ENCODE measurements around the gene TOM1. TPM values are rescaled to one million over a fixed set of nuclear protein-coding genes. Genes with fewer than 3 reads are reported as not detected.
A peak's percentile ranks its signal among the peaks of the same experiment; 100 is the strongest.

TOM1 gene
- total and polyA plus RNA-seq, 10 of the 15 experiments (the other 5 are each of a cell fraction or from before 2014, with no cell fraction given) = 2.2 to 64.6 (median 40.3) TPM

GRCh38 chr22:35299673-35300499 lies at the start of gene TOM1 (continued):
- peak; percentile 79; the same call in 1 of the 2 replicates for TF ChIP-seq ZBTB4 (CRISPR knock-in tag; IDR thresholded peaks at IDR 0.05)
- peak; percentile 32; the same call in 1 of the 2 replicates for TF ChIP-seq ATF2 (IDR thresholded peaks at IDR 0.05; ENCODE audit: low read length)
- TF ChIP-seq SRF (IDR thresholded peaks at IDR 0.05; ENCODE audit: low read depth in 2 of 2, low read length in 2 of 2) = 0 out of 4 replicates have a peak, but pooled peaks of 1 of the 2 experiments have one; percentile 19
- TF ChIP-seq CREM (IDR thresholded peaks at IDR 0.05; ENCODE audit: low read depth) = peak; percentile 72
- no peak for TF ChIP-seq SUPT20H (IDR thresholded peaks at IDR 0.05; ENCODE audit: borderline replicate concordance, control insufficient read depth, low read depth, low read length)
- peak; percentile 98 for TF ChIP-seq DPF2 (IDR thresholded peaks at IDR 0.05)
- TF ChIP-seq PML (IDR thresholded peaks at IDR 0.05; ENCODE audit: low read length) = 0 out of 2 replicates have a peak, but pooled peaks have one; percentile 65

Data from GM12878 (cell line).